ENCODE data around the gene ANKRD39.
A peak's percentile ranks its signal among the peaks of the same experiment; 100 is the strongest.

The ANKRD39 gene

DNA sequence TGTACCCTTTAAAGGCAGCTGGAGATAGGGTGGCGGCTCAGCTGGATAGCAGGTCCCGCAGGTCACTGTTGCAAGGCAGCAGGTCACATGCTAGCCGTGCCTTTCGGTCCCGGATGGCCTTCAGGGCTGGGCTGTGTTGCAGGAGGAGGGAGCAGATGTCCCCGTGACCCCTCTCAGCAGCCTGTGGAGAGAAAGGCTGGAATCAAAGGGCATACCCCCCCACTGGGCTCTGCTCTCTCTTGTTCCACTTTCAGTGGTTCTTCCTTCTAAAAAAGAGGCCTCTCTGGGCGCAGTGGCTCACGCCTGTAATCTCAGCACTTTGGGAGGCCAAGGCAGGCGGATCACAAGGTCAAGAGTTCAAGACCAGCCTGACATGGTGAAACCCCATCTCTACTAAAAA is 9.6 kb downstream of the ANKRD39 start:
- no peak for DNase-seq

DNA sequence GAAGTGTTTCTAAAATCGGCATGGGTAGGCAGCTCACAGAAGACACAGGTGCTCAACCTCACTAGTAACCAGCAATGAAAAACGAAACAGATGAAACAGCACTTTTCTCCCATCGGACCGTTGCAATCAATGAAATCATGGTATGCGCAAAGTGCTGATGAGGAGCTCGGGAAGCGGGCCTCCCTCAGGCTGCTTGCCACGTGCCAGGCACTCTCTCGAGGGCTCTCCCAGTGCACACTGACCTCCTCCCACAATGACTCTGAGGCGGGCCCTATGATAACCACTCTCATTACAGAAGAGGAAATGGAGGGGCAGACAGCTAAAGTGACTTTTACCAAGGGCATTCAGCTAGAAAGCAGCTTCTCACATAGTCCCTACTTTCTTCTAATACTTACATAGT is 10.2 kb downstream of the ANKRD39 start:
- DNase-seq = no peak

DNA sequence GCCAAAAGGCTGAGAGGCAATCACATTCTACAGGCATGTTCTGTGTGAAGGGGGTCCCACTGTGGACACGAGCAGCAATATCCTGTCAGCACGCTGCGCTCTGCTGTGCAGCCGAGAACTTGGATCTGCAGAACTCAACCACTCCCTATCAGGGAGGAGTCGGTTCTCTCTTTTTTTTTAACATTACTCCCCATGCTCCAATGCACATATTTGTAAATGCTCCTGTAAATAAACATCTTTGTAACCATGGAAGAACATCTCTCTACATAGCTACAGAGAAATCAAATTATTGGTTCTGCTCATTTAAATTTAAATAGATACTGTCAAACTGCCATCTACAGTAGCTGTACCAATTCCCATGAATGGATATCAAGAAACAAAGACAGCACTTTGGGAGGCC is 11.0 kb downstream of the ANKRD39 start:
- no peak for DNase-seq

DNA sequence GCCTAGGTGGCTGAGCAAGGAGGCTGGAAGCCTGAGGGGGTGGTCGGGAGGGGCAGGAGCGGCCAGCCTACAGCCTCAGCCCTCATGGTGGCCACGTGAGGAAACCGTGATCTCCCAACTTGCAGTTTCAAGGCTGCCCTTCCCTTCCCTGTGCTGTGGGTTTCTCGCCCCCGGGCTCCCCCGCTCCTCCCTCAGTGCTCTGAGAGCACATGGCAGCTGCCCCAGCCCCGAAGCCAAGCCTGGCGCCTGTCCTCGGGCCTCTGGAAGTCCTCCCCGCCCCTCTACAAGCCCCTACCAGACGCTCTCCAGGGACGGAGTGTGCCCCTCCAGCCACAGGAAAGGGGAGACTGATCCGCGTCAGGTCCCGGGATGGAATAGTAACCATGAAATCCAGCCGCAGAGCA is 13.4 kb downstream of the ANKRD39 start:
- no peak for DNase-seq

DNA sequence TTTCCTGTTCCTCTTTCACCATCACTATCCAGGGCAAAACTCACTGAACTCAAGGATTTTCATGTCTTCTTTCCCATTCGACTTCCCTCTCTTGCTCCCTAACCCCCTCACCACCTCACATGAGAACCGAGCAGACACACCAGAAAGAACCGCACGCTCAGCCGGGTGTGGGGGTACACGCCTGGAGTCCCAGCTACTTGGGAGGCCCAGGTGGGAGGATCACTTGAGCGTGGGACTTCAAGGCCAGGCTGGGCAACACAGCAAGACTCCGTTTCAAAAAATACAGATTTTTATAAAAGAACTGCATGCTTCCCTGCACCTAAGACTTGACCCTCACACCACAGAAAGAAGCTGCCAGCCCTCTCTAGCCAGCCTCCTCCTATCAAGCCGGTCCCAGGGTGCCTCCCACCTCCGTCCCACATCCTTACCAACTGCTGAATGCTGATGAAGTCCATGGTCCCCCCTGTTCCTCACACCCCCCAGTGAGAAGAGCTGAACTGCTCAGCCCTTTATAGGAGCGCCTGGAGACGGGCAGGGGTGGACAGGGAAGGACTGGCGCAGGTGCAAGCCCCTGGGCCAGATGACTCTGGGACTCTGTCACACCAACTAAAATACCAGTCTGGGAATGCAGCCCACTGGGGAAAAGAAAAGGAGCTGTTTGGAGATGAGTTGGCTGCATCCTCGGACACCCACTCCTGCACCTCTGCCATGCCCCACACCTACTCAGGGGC is 14.1 kb downstream of the ANKRD39 start, which contains the start of gene ANKRD23:
Gene ANKRD23 (minus strand): TSS at position 484 of the 731 bp plus-strand sequence. CDS start 29 bp downstream, at position 455.
- DNase-seq = no peak

DNA sequence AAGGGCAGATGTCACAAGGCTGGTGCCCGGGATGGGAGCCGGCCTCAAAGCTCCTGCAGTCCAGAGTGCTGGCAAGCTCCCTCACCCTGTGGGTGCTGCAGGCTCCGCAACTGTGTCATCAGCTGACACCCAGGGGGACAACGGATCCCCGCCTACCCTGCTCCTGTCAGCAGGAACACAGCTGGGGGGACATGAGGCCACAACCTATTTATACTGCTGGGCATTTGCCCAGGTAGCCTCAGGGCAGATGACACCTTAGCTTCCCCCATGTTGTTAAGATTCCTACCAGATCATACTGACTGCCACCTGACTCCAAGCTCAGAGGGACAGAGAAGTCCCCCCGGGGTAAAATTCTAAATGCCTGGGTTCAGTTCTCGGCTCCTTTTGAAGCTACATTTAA is 15.2 kb downstream of the ANKRD39 start:
- no peak for DNase-seq

DNA sequence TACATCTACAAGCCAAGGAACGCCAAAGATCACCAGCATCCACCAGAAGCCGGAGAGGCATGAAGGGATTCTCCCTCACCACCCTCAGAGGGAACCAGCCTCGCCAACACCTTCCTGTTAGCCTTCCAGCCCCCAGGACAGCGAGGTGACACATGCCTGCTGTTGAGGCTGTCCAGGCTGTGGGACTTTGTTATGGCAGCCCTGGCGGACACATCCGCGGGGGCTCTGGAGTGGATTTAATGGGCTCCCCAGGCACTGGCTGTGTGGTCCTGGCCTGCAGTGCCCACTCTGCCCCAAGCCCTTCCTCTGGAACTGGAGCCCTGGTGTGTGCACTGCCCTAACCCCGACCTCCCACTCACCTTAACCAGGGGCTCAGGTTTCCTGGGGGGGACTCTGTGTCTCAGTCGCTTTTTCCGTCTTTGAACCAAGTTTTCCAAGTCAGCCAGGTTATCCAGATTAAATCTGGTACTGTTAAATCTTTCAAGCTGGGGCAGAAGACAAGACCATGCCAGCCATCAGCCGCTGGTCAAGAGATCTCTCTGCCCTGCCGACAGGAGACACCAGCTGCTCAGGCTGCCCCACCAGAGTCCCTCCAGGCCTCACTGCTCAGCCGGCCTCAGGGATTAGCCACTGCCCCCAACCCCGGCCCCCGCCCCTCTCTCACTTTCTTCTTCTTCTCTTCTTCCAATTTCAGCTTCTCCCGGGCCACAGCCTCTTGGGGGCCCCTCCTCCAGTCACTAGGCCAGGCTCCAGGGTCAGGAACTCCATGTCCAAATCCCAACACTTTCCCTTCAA is 15.9 kb downstream of the ANKRD39 start:
- DNase-seq = no peak

DNA sequence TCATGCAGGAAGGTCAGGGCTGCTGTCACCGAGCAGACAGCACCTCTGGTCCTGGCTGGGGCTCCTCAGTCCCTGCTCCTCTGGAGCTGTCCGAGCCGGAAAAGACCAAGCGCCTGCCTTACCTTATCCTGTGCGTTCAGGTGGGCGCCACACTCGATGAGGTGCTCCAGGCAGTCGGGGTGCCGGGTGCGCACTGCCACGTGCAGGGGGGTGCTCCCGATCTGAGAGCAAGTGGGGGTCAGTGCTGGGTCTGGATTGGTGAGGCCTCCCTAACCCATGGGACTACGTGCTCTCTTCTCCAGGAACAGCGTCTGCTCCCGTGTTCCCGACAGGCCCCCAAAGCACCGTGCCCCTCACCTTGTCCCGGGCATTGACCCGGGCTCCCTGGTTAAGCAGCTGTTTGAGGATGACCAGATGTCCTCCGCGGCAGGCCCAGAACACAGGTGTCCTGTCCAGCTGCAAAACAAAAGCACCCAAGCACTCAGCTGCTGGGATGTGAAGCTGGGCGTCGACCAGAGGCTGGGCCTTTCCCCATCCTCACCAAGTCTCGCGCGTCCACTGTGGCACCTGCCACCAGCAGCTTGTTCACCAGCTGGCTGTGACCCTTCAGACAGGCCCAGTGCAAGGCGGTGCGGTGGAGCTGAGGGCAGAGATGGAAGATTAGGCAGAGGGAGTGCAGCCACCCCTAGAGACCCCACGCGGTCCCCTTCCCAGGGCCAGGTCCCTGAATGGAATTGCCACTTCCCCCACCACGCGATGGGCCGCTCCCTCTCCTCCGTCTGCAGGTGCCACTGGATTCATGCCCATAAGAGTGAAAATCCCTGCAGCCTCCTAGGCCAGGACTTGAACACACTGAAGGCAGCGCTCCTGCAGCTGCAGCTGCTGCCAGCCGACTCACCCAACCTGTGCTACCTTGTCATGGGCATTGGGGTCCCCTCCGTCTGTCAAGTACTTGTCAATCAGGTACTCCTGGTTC is 17.7 kb downstream of the ANKRD39 start:
- no peak for DNase-seq

DNA sequence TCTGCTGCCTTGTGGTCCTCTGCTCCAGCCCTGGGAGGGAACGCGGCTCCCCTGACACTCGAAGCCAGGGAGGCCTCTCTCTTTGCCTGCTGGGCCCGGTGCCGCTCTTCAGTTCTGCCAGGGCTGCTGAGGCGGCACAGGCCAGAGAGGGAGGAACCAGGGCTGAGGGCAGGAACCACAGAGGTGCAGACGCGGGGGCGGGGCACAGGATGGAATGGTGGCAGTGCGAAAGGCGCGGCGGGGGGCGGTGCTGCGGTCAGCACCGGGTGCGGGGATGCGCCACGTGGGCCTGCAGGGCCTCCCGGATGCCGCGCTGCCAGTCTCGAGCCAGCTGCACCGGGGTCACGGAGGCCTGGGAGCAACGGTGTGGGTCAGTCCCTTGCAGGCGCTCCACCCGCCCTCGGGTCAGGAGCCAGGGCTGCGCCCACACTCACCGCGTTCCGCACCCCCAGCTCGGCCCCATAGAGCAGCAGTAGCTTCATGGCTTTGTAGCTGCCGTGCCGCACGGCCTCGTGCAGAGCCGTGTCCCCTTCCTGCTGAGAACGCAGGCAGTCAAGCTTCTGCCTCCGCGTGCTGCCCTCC is 18.4 kb downstream of the ANKRD39 start:
- no peak for DNase-seq

DNA sequence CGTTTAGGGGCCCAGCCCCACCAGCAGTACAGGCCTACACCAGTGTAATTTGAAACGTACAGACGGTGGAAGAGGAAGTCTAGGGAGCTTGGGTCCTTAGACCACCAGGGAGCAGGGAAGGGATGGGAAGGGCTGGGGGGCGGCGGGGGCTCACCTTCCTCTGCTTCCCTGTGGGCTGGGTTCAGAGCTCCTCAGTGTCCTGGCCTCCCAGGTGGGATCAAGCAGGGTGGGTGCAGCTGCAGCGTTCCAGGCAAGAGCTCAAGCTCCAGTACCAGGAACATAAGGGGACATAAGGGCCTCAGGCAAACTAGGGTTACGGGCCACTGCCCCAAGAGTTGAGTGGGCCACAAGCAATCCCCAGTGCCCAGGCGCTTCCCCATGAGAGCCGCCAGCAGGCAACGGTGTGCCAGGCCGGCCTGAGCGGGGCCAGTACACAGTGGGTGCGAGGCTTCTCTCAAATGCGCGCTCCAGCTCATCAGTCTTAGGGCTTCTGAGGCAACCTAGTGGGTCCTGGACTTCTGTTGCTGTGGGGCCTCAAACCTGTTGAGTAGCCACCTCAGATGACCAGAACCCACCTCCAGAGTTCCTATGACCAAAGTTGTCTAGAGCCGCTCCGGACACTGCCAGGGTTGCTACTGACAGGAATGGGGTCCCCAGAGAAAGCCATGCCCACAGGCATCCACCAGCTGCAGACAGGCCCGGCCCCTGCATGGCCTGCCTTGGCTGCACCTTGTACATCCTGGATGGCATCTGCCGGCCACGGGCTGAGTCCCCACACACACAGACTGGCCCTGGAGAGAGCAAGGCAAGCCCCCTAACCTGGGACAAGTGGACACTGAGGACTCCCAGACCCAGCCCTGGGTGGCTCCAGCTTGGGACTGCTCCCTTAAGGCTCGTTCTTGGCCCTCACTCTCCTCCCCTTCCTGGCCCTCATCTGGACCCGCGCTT is 19.2 kb downstream of the ANKRD39 start:
- no peak for DNase-seq

DNA sequence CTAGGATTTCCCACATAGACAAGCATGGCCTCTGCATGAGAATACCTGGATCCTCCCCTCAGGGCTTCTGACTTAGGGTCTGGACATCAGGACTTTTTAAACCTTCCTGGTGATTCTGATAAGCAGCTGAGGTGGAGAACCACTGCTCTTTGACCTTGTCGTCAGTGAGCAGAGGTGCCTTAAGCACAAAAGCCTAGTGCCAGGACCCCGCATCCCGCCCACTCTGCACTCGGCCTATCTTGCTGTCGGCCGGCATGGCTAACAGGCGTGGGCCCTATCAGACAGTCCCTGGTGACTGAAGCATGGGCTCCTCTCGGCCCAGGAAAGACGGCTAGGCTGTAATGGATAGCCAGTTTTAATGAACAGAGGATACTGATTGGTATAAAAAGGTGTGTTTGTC is 20.2 kb downstream of the ANKRD39 start:
- no peak for DNase-seq

DNA sequence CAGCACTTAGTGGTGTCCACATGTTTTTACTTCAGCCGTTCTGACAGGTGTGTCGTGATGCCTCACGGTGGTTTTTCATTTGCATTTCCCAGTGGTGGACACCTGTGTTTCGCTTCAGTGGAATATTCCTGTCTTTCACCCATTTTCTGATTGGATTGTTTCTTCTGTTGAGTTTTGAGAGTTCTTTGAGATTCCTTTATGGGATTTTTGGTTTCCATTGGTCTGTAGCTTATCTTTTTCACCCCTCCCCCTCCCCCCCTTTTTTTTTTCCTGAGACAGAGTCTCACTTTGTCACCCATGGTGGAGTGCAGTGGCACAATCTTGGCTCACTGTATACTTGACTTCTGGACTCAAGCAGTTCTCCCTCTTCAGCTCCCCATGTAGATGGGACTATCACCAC is 22.0 kb downstream of the ANKRD39 start:
- no peak for DNase-seq

DNA sequence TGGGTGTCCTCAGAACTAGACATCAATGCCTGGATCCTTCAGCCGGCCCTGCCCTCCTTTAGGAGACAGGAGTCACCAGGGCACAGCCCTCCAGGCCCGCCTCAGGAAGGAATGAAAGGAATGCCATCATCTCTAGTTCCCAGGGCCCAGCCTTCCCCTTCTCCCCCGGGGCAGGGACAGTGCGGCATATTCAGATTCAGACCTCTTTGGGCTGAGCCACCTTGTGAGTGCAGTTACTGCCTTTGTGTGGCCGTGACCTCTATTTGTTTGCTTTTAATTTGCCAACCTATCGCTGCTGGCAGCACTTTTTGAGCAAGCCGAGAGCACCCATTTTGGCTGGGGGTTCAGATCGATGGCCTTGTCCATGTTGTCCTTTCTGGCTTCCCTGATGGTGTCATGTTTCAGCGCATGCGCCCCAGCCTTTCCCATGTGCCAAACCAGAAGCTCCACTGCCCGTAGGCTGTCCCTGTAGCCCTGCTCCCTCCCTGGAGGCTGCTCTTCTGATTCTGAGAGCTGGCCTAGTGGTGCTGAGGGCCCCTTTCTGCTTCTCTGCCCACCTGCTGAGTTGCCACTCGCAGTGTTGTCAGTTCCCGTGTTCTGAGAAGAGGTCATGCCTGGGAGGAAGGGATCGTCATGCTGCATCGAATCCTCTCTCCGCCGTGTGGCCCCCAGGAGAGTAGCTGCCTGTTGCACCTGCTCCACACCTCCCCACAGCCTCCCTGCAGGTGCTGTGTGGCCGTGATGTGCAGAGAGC is 24.9 kb downstream of the ANKRD39 start:
- DNase-seq = peak; percentile 88

DNA sequence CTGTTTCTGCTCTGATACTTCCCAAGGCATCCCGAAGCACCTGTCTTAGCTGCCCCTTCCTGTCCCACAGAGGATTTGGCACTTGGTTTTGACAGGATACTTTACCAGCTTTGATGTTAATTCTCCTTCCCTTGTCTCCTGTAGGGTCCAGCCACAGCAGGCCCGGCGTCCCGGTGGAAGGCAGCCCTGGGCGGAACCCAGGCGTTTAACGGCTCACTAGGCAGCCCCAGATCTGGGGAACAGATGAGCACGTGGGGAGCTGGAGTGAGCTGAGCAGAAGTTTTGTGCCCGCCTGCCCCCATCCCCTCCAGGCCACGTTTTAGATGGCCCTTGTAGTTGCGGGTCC is 25.4 kb downstream of the ANKRD39 start:
- no peak for DNase-seq

DNA sequence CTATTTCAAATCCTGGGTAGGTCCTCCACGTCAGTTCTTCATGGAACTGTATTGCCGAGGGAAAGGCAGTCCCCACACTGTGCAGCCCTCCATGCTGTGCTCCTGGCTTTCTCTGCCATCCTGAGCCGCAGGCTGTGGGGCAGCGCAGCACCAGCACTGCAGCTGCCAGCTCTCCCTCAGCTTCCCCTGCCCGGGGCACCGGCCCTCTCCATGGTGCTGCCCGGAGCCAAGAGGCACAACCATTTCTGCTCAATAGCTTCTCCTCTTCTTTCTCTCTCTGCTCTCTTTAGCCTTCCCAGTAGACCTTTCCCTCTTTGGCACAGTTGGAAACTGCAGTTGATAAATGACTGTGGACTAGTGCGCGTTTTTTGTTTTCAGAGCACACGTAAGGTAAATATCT is 26.1 kb downstream of the ANKRD39 start:
- DNase-seq = no peak

DNA sequence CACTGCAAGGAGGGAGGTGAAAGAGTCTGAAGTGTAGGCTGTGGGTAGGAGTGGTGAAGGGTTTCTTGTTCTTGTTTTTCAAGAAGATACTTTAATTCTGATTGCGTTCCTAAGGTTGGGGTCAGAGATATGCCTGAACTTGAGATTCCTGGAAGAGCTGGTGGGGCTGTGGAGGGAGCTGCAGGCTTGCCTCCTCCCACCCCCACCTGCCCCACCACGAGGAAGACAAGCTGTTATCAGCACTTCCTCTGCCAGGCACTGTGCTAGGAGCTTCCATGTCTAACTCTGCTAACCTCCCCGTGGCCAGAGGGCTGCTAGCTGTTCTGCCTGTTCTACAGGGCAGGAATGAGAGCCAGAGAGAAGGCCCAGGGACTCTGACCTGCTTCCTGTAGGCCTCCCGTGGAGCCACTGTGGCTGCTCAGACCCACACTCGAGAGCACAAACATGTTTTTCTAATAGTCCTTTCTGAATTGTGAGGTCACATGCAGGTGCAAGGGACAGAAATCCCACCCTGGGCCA is 27.7 kb downstream of the ANKRD39 start:
- DNase-seq = no peak

DNA sequence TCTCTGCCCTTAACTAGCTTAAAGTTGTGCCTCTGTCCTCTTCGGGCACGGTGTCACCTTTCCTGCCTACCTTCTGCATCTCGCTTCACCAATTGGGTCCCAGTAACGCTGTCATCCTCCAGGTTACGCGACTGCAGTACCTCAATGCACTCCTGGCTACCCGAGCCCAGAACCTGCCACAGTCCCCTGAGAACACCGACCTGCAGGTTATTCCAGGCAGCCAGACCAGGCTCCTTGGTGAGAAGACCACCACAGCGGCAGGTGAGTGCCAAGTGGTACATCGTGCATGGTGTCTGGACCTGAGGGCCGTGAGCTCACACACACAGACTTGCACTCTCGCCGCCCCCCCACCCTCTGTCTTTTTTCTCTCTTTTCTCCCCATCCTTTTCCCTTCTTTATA is 28.9 kb downstream of the ANKRD39 start:
- DNase-seq = no peak

DNA sequence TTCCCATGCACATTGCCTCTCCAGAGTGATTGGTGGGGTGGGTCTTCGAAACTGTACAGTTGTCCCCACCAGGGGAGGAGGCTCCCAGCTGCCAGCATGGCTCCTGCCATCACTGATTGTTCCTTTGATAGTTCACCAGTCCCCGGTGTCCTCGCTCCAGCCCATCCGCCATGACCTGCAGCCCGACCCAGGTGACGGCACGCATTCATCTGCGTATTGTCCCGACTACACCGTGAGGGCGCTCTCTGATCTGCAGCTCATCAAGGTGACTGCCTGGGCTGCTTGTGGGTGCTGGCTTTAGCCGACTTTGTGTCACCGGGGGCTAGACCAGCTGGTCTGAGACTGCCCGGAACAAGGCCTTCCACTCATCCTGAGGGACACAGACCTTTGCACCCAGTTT is 29.4 kb downstream of the ANKRD39 start:
- DNase-seq = no peak

DNA sequence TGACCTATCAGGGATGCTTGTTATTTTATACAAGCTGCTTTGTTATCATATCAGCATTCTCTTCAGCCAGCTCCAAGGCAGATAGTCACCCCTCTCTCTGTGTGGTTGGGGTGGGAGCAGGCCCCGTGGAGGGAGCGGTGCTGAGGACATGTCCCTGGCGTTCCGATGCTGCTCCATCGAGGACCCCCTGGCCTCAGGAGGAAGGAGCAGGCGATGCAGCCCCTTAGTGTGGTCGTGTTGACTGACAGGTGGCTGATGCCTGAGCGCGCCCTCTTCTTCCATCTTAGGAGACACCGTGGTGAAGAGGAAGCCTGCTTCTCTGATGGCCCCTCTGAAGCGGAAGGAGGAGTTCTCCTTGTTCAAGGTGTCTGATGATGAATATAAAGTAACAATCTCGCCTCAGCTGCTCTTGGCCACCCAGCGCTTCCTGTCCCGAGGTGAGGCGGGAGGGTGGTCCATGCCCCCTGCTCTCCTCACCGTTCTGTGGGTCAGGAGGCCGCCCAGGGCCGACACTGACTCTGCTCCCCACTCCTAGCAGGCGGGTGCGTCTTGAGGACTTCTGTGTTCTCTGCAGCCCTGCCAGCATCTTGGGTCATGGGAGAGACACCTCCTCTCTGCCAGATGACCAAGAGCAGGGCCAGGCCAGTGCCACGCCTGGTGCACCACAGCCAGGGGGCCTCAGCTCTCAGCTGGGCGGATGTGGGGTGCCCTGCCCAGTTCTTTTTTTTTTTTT is 31.1 kb downstream of the ANKRD39 start:
- no peak for DNase-seq

DNA sequence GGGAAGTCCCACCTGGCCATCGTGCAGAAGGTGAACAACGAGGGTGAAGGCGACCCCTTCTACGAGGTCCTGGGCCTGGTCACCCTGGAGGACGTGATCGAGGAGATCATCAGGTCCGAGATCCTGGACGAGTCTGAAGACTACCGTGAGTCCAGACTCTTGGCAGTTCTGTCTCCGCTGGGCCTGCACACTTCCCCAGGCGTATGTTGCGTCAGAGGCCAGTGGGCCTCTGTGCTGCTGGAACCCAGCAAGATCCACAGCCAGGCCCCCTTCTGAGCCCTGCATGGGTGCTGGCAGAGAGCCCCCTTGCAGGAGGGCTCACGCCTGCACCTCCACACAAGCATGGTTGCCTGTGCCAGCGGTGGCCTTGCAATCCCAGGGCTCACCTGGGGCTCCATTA is 32.8 kb downstream of the ANKRD39 start:
- DNase-seq = no peak
